ENCODE results near the gene ARHGAP28.

Gene ARHGAP28

GRCh38 chr18:6940451-6940850, 210.9 kb downstream of the ARHGAP28 start:
- no peak for DNase-seq

DNA sequence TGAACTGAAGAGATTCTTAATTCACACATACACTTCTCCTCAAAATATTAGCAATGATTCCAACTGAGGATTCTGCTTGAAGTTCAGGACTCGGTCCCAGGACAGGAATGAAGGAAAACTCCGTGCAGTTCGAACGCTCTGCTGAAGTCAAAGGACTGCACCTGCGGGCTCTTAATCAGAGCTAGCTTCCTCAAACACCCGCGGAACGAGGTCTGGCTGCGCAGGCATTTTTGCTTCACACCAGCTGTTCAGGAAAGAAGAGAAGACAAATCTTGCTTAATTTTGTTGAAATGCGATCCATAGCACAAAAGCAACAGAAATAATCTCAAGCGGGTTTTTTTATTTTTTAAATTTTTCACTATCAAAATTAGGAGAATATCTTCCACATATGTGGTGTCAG, 212.5 kb downstream of the ARHGAP28 start:
- no peak for DNase-seq

- DNase-seq, result no peak
Measured at GRCh38 chr18:6942742-6943141, 213.2 kb downstream of the ARHGAP28 start.

- no peak for DNase-seq
Measured at GRCh38 chr18:6943143-6943542, 213.6 kb downstream of the ARHGAP28 start.

DNA sequence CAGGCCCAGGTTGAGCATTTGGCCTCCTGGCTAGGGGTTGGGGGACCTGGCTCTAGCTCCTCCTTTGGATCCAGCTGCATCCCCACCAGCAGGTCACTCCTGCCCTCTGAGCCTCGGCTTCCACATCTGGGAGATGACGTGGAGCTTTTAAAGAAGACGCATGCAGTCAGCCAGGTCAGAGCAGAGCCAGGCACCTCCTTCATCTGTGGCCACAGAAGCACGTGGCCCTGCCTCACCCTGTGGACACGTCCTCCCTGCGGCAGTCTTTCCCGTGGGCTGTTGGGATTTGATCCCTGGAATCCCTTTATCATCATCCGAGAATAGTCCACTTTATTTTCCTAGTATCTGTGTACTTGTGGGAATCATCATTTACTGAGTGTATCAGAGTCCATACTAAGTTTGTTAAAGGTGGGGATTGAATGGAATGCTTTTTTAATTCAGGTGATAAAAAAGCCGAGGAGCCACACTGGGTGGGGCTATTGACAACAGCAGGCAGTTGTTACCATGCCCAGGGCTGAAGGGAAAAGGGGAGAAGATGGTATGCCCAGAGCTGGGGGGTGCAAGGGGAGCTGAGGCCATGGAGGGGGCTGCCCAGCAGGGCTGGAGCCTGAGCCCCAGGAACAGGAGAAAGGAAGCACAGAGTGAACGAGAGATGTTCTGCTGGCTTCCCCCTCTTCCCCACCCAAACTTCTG, 218.0 kb downstream of the ARHGAP28 start:
- DNase-seq, result no peak

DNA sequence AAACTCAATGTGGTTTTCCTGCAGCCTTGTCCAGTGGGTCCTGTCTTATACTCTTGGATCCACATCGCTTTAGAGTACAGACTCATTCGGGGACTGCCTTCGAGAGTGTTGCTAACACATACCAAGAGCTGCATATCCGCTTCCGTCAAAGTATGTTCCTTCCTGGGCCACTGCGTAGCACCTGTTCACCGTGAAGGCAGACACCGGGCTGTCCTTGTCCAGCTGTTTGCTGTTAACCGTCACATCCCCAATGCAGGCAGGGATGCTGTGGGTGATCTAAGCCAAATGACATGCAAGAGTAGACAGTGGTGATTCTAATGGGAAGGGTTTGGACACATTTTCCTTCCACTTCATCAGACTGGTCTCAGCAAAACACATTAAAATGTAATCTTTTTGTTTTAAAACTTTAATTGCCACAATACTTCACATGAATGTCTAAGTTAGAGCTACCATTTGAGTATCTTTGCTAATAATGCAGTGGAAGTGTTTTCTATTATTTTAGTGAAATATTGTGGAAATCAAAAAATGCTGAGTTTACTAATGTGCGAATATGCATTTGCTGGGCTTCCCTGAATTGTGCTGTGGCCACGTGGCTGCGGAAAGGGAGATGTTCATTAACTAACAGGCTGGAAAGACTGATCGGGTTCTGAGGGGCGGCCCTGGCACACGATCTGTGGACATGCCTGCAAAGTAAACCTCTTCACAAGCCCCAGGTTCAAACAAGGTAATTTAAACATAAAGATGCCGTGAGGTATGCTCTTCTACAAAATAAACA, 219.0 kb downstream of the ARHGAP28 start:
- no peak for DNase-seq

DNA sequence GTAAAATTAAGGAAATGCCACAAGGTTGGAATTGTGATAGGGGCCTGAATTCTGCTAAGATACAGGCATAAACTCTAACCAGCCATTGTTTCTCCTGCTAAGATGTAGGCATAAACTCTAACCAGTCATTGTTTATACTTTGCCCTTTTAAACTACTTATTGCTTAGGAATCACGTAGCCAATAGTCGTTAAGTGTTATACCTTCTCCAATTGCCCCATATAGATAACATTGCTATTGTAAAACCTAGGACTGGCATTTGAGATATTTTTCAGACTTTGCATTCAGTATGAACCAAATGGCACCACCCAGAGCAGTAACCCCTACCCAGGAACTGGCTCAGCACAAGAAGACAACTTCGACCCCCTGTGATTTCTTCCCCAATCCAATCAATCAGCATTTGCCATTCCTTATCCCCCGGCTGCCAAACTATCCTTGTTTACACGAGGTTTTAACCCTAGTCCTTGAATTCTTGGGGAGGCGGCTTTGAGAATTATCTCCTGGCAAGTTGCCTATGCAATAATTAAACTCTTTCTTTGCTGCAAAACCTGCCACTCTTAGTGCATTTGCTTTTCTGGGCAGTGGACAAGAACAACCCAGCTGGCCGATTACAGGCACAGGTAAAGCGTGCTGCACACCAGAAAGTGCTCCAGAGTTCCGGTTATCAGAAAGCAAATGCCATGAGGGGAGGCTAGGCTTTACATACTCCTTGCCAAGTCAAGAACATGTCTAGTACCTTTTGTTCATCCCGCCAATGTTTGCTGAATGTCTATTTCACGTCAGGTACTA, 220.5 kb downstream of the ARHGAP28 start:
- no peak for DNase-seq

DNA sequence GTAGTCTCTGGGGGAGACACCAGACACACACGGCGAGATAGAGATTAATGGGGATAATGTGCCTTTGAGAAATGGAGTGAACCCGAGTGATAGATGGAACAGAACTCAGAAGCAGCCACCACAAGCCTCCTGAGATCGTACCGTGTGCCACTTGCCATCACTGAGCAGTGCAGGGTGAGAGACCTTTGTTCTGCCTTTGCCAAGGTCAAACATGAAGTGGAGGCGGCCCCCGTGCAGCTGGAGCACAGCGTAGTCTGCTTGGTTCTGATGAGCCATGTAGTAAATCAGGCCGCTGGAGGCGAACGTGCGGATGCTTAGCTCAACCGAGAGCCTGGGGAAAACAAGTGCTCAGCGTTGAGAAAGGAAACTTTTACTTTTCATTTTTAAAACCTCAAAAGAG, 221.1 kb downstream of the ARHGAP28 start:
- DNase-seq, result no peak

DNA sequence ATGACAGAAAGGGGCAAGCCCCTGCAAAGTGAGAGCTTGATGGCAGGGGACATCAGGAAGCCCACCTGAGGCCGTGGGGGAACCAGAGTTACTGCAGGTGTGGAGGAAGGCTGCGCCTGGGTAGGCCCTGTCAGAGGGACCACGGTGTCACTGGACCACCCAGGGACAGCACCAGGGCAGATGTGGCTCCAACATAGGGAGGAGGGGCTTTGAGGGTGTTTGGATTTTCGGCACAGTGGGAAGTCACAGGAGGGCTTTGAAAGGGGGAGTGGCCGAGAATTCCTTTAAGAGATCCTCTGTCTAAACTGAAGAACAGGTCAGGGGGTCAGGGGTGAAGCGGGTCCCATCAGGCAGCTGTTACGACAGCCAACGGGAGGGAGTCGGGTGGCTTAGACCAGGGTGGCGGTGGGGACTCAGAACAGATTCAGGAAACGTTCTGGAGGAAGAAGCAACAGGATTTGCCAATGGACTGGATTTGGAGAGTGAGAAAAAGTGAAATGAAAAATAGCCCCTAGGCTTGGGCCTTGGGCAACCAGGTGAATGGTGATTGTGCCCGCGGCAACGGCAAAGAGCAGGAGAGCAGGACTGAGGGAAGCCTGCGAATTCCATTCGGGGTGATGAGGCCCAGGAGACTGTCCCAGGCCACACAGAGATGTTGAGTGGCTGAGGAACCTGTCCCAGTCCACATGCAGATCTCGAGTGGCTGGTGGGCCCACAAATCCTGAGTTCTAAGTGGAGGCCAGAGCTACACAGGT, 222.0 kb downstream of the ARHGAP28 start:
- no peak for DNase-seq

- no peak for DNase-seq
Measured at GRCh38 chr18:6954501-6954900, 225.0 kb downstream of the ARHGAP28 start.

GRCh38 chr18:6955304-6955703, 225.8 kb downstream of the ARHGAP28 start:
- DNase-seq, result no peak

GRCh38 chr18:6956495-6956894, 227.0 kb downstream of the ARHGAP28 start:
- no peak for DNase-seq

GRCh38 chr18:6956999-6957398, 227.5 kb downstream of the ARHGAP28 start:
- DNase-seq, result no peak

GRCh38 chr18:6959110-6959509, 229.6 kb downstream of the ARHGAP28 start:
- no peak for DNase-seq

DNA sequence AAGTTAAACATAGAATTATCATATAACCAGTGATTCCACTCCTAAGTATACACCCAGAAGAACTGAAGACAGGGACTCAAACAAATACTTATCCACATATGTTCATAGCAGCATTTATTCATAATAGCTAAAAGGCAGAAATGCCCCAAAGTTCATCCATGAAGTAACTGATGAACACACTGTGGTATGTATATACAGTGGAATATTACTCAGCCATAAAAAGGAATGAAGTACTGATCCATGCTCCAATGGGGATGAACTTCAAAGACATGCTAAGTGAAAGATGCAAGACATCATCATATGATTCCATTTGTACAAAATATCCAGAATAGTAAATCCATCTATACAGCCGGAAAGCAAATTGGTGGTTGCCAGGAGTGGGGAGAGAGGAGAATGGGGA, 230.6 kb downstream of the ARHGAP28 start:
- no peak for DNase-seq

DNA sequence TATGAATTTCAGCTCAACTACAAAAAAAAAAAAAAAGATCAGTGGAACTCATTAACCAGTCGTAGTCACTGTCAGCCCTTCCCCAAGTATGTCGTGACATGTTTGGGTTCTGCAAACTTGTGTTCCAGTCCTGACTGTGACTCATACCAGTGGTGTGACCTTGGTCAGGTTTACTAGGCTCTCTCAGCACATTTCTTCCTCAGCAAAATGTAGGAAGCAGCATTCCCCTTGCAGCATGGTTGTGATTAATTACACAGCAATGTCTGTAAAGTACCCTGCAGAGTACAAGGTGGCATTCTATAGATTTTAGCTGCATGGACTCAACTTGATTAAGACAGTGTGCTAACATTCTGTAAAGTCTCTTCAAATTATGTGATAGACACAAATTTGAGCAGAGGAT, 231.1 kb downstream of the ARHGAP28 start:
- no peak for DNase-seq

DNA sequence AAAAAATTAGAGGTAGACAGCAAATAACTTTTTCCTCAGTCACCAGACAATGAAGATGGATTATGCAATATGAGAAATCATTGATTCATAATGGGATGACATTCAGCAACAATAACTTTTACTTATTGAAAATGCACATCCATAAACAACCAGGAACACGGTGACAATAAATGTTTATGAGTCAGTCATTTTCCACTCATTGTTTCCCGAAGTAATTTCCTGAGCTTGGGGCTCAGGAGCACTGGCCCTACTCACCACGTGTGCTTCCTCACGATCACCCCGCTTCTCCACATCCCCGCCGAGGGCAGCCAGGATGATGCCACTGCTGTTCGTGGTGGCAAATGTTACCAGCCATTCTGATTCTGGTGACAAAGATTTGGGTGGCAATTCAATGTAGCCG, 231.8 kb downstream of the ARHGAP28 start:
- DNase-seq, result no peak

DNA sequence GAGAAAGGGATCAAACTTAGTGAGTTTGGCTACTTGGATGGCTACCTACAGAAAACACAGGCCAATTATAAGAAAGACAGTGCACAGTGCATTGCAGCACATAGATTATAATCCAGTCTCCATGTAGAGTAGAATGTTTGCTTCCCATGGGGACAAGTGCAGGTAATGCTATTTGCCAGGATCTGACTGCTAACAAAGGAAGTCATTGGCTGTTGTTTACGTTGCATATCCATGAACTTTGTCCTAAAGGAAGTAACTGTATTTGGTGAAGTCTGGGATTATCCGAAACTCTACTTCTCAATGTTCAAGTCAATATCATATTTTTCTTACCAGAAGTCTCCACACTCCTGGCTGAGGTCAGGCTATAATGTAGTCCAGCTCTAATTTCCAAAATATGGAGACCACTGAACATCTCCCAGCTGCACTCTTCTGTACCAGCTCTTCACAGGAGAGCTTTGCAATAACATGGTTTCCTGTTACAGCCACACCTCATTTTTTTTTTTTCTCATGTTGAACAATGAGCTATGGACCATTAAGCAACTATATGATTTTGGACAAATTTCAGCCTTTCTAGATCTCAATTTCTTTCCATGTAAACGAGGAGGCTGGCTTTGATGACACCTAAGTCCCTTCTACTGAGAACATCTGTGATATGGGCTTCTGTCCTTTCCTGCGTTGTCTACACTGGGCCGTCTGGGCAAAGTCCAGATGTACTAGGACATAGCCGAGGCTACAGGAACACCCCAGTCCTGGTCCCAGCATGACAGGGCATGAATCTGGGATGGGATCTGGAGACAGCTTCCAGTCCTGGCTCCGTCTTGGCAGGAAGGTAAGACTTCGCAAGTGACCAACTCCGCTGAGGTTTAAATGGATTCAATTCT, 233.3 kb downstream of the ARHGAP28 start:
- DNase-seq, result no peak

DNA sequence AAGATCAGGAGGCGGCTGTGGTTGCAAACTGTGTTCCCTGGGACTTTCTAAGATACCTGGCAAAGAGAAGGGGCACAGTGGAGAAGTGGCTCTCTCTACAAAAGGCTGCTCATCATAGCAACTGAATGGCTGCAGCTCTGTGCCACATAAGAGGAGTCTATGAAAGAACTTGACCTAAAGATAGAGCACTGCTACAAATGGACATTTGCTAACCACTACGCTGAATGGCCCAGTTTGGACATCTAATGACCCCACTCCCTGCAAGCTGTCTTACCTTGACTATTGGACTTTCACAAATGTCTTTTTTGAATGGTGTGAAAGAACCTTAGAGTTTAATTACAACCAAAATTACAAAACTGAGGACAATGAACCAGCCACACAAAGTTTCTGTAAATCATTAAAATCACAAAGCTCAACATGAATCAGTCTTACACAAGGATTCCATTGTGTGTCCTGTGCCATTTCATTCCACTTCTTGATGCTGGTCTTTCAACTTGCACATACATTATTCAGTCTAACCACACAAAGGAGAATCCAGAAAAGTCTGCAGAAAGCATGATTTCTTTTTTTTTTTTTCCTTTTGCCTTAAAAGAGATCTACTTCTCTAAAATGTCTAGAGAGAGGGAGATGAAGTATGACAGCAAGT, 234.1 kb downstream of the ARHGAP28 start:
- DNase-seq, result no peak
